HepG2 (cell line): ENCODE results near the gene GPS2. TPM values are rescaled to one million over a fixed set of nuclear protein-coding genes. Genes with fewer than 3 reads are reported as not detected.
A peak's percentile ranks its signal among the peaks of the same experiment; 100 is the strongest.

Experiments
- DDIT3 ChIP-seq: sonication (generic); formaldehyde crosslinking; IDR thresholded peaks from 2 replicates; pipeline ENCODE4 v1.4.0; 2020; ENCODE audit warnings: mild to moderate bottlenecking, missing genetic modification reagents
- FOXA1 ChIP-seq, 2 experiments: fragments of 450-650 bp in 1 of 2; sonication (generic) in 1 of 2; formaldehyde crosslinking in 1 of 2; IDR thresholded peaks; 2 replicates each; pipeline versions ENCODE4 v1.4.0 to v1.6.1; 2016 to 2020; ENCODE audit warnings: missing genetic modification reagents in 1 of 2
- FOXC1 ChIP-seq: sonication (generic); formaldehyde crosslinking; IDR thresholded peaks from 2 replicates; pipeline ENCODE4 v1.8.0; 2022; ENCODE audit warnings: mild to moderate bottlenecking, missing genetic modification reagents, borderline replicate concordance
- KAT7 ChIP-seq: IDR thresholded peaks from 2 replicates; pipeline ENCODE4 v1.6.1; 2018; ENCODE audit warnings: borderline replicate concordance, missing compliant biosample characterization
- MAX ChIP-seq: IDR thresholded peaks from 2 replicates; pipeline ENCODE4 v1.6.1; 2012; ENCODE audit warnings: inconsistent platforms
- PTBP1 ChIP-seq: fragments of 200-400 bp; formaldehyde crosslinking; IDR thresholded peaks from 2 replicates; pipeline ENCODE4 v1.6.1; 2018; ENCODE audit warnings: low read length, low read depth; ENCODE audit not compliant: poor library complexity, severe bottlenecking
- RBFOX2 ChIP-seq: fragments of 200-400 bp; formaldehyde crosslinking; IDR thresholded peaks from 2 replicates; pipeline ENCODE4 v1.6.1; 2017; ENCODE audit warnings: low read depth, mild to moderate bottlenecking, low read length
- REXO4 ChIP-seq: sonication (generic); formaldehyde crosslinking; IDR thresholded peaks from 2 replicates; pipeline ENCODE4 v1.8.0; 2022; ENCODE audit warnings: missing genetic modification reagents, mild to moderate bottlenecking, borderline replicate concordance
- RXRA ChIP-seq: sonication (generic); formaldehyde crosslinking; IDR thresholded peaks from 2 replicates; pipeline ENCODE4 v1.5.1; 2020; ENCODE audit warnings: missing genetic modification reagents
- SKI ChIP-seq: fragments of 450-650 bp; IDR thresholded peaks from one replicate; pipeline ENCODE4 v1.6.1; 2018; ENCODE audit warnings: mild to moderate bottlenecking; ENCODE audit not compliant: partially characterized antibody
- ZFP41 ChIP-seq: sonication (generic); formaldehyde crosslinking; IDR thresholded peaks from 2 replicates; pipeline ENCODE4 v1.4.0; 2020; ENCODE audit warnings: mild to moderate bottlenecking, missing genetic modification reagents, borderline replicate concordance
- ZNF232 ChIP-seq: sonication (generic); formaldehyde crosslinking; IDR thresholded peaks from 2 replicates; pipeline ENCODE4 v1.4.0; 2020; ENCODE audit warnings: missing genetic modification reagents, borderline replicate concordance
- ZNF281 ChIP-seq: sonication (generic); formaldehyde crosslinking; IDR thresholded peaks from 2 replicates; pipeline ENCODE4 v1.4.0; 2020; ENCODE audit warnings: missing genetic modification reagents, borderline replicate concordance
- ZNF343 ChIP-seq: sonication (generic); formaldehyde crosslinking; IDR thresholded peaks from 2 replicates; pipeline ENCODE4 v1.4.0; 2020; ENCODE audit warnings: mild to moderate bottlenecking, missing genetic modification reagents
- ZNF367 ChIP-seq: sonication (generic); formaldehyde crosslinking; IDR thresholded peaks from 2 replicates; pipeline ENCODE4 v1.4.0; 2020; ENCODE audit warnings: missing genetic modification reagents, borderline replicate concordance
- ZNF782 ChIP-seq: sonication (generic); formaldehyde crosslinking; IDR thresholded peaks from 2 replicates; pipeline ENCODE4 v1.4.0; 2020; ENCODE audit warnings: missing genetic modification reagents, mild to moderate bottlenecking, borderline replicate concordance
- polyA plus RNA-seq, 8 experiments: library from polyadenylated mRNA; depleted of rRNA in 3 of 8; stranded (reverse) in 7 of 8; unstranded in 1 of 8; fragments of >200 nt; fragmentation: Illumina TruSeq in 4 of 8; extraction: Trizol in 4 of 8; gene quantifications; 2 replicates each; pipeline versions ENCODE4 v1.2.1 to v1.2.3, GENCODE V29; 2011 to 2016; ENCODE audit warnings: low read depth in 4 of 8, missing spikeins in 1 of 8, mixed read lengths in 1 of 8; ENCODE audit not compliant: insufficient read depth in 1 of 8
- total RNA-seq, 5 experiments: library from RNA; depleted of rRNA; stranded (reverse); fragments of >200 nt; fragmentation: Illumina TruSeq; extraction: Trizol; gene quantifications; 2 replicates each; pipeline ENCODE4 v1.2.3, GENCODE V29; 2016; ENCODE audit warnings: low read depth in 1 of 5
- TF ChIP-seq, protein P1 (sequence below): sonication (generic); formaldehyde crosslinking; IDR thresholded peaks from 2 replicates; pipeline ENCODE4 v1.5.0; 2020; ENCODE audit warnings: mild to moderate bottlenecking, missing genetic modification reagents
- TF ChIP-seq, protein P2 (sequence below): fragments of 450-650 bp; IDR thresholded peaks from 2 replicates; pipeline ENCODE4 v1.6.1; 2016

The GPS2 gene
- total and polyA plus RNA-seq, 2 of the 13 experiments (the other 11 are each of a cell fraction or from before 2014, with no cell fraction given), result 58.0 to 59.4 TPM

- 0 out of 2 replicates have a peak, but pooled peaks have one; percentile 22 for TF ChIP-seq ZNF343
- TF ChIP-seq PTBP1, result no peak
- TF ChIP-seq, protein P1, sequence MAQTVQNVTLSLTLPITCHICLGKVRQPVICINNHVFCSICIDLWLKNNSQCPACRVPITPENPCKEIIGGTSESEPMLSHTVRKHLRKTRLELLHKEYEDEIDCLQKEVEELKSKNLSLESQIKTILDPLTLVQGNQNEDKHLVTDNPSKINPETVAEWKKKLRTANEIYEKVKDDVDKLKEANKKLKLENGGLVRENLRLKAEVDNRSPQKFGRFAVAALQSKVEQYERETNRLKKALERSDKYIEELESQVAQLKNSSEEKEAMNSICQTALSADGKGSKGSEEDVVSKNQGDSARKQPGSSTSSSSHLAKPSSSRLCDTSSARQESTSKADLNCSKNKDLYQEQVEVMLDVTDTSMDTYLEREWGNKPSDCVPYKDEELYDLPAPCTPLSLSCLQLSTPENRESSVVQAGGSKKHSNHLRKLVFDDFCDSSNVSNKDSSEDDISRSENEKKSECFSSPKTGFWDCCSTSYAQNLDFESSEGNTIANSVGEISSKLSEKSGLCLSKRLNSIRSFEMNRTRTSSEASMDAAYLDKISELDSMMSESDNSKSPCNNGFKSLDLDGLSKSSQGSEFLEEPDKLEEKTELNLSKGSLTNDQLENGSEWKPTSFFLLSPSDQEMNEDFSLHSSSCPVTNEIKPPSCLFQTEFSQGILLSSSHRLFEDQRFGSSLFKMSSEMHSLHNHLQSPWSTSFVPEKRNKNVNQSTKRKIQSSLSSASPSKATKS (CRISPR knock-in tag), result no peak
- TF ChIP-seq FOXA1 (IDR thresholded peaks at IDR 0.05), result no peak
- TF ChIP-seq FOXA1 (CRISPR knock-in tag; IDR thresholded peaks at IDR 0.05), result no peak
- no peak for TF ChIP-seq KAT7
- TF ChIP-seq ZNF232 (CRISPR knock-in tag), result no peak
- TF ChIP-seq MAX, result peak; percentile 83
- TF ChIP-seq ZNF281 (CRISPR knock-in tag), result no peak
- no peak for TF ChIP-seq ZNF782 (CRISPR knock-in tag)
- no peak for TF ChIP-seq ZNF367
- TF ChIP-seq, protein P2, sequence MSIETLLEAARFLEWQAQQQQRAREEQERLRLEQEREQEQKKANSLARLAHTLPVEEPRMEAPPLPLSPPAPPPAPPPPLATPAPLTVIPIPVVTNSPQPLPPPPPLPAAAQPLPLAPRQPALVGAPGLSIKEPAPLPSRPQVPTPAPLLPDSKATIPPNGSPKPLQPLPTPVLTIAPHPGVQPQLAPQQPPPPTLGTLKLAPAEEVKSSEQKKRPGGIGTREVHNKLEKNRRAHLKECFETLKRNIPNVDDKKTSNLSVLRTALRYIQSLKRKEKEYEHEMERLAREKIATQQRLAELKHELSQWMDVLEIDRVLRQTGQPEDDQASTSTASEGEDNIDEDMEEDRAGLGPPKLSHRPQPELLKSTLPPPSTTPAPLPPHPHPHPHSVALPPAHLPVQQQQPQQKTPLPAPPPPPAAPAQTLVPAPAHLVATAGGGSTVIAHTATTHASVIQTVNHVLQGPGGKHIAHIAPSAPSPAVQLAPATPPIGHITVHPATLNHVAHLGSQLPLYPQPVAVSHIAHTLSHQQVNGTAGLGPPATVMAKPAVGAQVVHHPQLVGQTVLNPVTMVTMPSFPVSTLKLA, result peak; percentile 85
- TF ChIP-seq RBFOX2, result peak; percentile 56
- no peak for TF ChIP-seq SKI
- TF ChIP-seq RXRA (CRISPR knock-in tag), result peak; percentile 4; the same call in 1 of the 2 replicates
- no peak for TF ChIP-seq FOXC1 (CRISPR knock-in tag)
- TF ChIP-seq ZFP41 (CRISPR knock-in tag), result no peak
- no peak for TF ChIP-seq DDIT3 (CRISPR knock-in tag)
- TF ChIP-seq REXO4 (CRISPR knock-in tag), result no peak
Measured at GRCh38 chr17:7281074-7281952, 33.8 kb downstream of the GPS2 start, which contains the start of gene SLC2A4 (continued).
